GDM1 (cell line): Measurements from ENCODE around the gene TRPM4.
"Not testable (repeated sequence)": the region's sequence is repeated elsewhere in the genome, so short reads cannot be mapped to it uniquely, and the experiment has no call there.

Experiments
- DNase-seq: peaks from one replicate; lab custom pipeline; 2025; lab: John Stamatoyannopoulos, UW

TRPM4 gene

DNA sequence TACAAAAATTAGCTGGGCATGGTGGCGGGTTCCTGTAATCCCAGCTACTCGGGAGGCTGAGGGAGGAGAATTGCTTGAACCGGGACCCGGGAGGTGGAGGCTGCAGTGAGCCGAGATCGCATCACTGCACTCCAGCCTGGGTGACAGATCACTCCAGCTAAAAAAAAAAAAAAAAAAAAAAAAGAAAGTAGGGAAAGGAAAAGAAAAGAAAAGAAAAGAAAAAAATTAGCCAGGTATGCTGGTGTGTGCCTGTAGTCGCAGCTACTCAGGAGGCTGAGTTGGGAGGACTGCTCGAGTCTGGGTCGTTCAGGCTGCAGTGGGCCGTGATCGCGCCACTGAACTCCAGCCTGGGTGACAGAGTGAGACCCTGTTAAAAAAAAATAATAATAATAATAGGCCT, 30.4 kb upstream of the TRPM4 start:
- DNase-seq, result not testable (repeated sequence)

DNA sequence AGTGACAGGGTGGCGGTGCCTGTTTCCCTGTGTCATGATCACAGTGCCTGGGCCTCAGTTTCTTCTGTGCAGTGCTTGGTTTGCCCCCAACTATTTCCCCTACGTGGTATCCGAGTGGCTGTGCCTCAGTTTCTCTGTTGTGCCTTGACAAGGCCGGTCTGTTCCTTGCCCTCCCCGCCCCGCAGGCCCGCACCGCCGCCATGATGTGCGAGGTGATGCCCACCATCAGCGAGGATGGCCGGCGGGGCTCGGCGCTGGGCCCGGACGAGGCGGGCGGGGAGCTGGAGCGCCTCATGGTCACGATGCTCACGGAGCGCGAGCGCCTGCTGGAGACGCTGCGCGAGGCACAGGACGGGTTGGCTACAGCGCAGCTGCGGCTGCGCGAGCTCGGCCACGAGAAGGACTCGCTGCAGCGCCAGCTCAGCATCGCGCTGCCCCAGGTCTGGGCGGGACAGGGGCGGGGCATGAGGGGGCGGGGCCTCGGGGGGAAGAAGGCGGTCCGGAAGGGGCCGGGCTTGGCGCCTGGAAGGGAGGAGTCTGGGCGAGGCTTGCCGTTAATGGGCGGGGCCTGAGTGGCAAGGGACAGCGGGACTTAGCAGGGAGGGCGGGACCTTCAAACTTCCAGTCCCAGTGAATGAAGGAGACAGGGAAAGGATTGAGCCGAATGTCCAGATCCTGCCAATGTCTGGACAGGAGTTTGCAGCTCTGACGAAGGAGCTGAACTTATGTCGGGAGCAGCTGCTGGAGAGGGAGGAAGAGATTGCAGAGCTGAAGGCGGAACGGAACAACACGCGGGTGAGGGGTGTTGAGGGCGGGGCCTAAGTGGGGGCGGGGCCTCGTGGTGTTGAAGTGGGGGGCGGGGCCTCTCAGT, 29.7 kb upstream of the TRPM4 start:
- peak; percentile 96 for DNase-seq

DNA sequence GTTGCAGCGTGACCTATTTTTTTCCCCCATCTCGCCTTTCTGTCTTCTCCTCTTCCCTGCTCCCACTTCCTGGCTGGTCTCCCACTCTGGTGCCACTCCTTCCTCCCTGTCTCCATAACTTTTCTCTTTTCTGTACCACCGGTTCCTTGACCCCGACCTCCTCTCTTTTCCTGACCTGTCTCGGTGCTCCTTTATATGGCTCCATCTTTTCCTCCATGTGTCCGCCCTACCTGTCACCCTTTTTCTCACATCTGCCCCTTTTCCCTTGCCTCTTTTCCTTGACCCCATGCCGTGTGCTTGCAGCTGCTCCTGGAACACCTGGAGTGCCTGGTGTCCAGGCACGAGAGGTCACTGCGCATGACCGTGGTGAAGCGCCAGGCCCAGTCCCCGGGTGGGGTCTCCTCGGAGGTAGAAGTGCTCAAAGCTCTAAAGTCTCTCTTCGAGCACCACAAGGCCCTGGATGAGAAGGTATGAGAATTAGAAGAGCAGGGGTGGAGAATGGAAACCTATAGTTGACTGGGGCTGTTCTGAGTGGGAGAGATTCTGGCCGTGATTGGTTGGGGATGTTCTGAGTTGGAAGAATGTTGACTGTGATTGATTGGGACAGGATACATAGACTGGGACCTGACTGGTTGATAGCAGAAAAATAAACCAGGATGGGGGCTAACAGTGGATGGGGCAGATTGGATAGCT, 28.9 kb upstream of the TRPM4 start:
- DNase-seq, result no peak

DNA sequence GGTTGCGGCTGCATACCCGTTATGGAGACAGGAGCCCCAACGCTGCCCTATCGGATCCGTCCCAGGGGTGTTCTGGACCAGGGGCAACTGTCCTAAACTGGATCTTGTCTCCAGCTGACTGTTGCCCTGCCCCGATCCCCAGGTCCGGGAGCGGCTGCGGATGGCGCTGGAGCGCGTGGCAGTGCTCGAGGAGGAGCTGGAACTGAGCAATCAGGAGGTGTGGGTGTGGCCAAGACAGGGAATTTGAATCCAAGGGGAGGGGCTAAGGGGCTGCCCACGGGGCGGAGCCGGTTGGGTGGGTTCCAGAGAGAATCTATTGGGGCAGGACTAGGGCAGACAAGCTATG, 28.4 kb upstream of the TRPM4 start:
- no peak for DNase-seq

DNA sequence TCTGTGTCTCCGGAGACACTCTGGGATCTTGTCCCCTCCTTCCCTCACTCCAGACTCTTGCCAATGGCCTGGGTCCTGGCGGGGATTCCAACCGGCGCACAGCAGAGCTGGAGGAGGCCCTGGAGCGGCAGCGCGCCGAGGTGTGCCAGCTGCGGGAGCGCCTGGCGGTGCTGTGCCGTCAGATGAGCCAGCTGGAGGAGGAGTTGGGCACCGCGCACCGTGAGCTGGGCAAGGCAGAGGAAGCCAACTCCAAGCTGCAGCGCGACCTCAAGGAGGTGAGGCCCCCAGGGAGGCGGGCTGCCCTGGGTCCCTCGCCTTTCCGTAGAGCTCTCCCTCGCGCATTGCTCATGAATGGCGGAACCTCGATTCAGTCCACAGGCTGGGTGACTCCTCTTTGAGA, 27.3 kb upstream of the TRPM4 start:
- no peak for DNase-seq

DNA sequence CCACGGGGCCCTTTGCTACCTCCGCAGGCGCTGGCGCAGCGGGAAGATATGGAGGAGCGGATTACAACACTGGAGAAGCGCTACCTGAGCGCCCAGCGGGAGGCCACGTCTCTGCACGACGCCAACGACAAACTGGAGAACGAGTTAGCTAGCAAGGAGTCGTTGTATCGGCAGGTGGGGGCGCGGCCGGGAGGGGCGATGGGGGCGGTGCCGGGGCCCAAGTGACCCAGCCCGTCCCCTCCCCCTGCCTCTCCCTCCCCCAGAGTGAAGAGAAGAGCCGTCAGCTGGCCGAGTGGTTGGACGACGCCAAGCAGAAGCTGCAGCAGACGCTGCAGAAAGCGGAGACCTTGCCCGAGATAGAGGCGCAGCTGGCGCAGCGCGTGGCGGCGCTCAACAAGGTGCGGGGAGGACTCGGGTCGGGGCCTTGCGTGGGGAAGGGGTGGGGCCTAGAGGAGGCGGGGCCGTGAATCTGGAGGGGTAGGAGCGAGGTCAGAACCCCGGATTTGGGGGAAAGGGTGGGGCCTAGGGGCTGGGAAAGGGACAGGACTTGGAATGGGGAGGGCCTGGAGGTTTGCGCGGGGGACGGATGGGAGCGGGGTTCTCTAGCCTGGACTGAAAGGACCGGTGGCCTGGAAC, 24.5 kb upstream of the TRPM4 start:
- DNase-seq, result no peak

DNA sequence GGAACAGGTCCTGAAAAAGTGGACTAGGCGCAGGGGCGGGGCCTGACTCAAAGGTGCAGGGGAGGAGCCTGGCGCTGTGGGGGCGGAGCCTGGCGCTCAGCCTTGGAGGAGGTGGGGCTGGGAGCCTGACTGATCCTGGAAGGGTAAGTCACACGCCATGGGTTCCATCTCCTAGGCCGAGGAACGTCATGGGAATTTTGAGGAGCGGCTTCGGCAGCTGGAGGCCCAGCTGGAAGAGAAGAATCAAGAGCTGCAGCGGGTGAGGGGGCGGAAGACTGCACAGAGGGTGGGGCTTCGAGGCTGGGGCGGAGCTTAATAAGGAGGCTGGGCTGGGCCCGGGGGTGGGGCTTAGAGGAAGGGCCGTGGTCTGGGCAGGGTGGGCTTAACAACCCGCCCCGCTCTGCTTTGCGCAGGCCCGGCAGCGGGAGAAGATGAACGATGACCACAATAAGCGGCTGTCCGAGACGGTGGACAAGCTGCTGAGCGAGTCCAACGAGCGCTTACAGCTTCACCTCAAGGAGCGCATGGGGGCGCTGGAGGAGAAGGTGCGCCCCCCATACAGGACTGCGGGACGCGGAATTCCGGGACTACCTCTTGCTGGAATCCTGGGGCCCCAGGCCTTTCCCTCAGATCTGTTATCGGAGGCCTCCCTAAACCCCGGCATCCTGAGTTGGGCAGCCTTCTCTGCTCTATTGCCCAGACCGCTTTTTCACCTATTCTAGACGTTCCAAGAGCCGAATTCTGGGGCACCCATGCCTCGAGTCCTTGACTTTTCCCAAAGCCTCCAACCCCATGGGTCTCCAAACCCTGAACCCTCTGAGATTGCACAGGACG, 23.8 kb upstream of the TRPM4 start:
- DNase-seq, result no peak

DNA sequence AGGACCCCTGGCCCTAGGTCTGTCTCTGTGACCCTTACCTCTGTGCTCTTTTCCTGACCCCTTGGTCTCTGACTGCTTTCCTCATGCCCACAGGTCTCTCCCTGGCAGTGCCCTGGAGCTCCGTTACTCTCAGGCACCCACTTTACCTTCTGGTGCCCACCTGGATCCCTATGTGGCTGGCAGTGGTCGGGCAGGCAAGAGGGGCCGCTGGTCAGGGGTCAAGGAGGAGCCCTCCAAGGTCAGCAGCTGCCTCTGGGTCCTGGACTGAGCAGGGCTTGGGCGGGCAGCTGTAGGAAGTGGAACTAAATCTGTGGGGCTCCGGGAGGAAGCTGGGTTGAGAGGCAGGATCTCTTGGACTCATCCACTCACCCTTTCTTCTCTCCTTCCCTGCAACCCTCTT, 21.9 kb upstream of the TRPM4 start:
- no peak for DNase-seq

DNA sequence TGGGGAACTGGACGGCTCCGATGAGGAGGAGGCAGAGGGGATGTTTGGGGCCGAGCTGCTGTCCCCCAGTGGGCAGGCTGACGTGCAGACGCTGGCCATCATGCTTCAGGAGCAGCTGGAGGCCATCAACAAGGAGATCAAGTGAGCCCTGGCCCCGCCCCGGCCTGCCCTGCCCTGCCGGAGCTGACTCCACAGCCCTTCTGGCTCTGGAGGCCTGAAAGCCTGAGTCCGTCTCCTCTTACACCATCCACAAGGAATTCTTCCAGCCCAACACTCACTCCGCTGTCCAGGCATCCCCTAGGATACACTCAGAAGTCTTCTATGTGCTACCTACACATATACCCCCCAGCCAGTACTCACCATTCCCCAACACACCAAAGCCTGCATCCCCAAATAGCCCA, 20.8 kb upstream of the TRPM4 start:
- no peak for DNase-seq

DNA sequence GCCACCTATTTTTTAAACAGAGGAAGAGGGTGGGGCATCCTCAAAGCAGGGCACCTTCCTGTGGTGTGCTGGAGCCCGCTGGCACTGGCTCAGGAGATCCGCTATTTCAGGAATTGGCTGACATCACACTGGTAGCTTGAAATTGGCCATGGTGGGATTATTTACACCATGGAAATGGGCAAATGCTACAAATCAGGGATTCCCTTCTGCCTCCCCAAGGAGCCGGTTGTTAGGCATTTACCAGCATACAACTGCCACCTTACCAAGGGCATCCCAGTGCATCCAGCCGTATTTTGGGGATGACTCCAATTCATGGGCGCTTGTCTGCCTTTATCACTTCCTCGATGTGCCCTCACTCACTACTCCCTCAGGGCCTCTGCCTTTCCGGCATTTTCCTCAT, 16.6 kb upstream of the TRPM4 start:
- DNase-seq, result no peak

DNA sequence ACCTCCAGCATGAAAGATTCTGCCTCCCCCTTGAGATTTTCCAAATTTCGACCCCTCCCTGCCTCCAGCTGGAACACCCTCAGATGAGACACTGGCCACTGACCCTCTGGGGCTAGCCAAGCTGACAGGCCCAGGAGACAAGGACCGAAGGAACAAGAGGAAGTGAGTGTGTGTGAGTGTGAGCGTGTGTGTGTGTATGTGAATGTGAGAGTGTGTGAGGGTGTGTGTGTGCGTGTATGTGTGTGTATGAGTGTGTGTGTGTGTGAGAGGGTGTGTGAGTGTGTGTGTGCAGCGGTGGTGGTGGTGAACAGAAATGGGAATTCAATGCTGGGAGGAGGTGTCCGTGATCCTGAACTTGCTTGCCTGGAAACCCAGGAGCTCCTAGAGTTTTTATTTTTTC, 16.2 kb upstream of the TRPM4 start:
- no peak for DNase-seq

DNA sequence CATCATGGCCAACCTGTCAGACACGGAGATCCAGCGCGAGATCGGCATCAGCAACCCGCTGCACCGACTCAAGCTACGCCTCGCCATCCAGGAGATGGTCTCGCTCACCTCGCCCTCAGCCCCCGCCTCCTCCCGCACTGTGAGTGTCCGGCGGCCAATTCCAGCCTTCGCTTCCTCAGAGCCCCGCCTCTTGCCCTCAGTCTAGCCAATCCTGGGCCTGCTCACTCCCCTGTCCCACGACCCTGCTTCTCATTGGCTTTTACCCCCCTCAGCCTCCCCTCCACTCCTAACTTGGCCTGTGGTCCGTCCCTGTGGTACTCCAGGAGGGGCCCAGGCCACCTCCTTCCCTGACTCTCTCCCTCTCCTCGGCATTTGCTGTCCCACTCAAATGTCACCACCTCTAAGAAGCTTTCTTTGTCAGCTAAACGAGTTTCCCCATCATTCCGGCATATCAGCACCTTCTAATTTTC, 14.7 kb upstream of the TRPM4 start:
- peak; percentile 84 for DNase-seq

DNA sequence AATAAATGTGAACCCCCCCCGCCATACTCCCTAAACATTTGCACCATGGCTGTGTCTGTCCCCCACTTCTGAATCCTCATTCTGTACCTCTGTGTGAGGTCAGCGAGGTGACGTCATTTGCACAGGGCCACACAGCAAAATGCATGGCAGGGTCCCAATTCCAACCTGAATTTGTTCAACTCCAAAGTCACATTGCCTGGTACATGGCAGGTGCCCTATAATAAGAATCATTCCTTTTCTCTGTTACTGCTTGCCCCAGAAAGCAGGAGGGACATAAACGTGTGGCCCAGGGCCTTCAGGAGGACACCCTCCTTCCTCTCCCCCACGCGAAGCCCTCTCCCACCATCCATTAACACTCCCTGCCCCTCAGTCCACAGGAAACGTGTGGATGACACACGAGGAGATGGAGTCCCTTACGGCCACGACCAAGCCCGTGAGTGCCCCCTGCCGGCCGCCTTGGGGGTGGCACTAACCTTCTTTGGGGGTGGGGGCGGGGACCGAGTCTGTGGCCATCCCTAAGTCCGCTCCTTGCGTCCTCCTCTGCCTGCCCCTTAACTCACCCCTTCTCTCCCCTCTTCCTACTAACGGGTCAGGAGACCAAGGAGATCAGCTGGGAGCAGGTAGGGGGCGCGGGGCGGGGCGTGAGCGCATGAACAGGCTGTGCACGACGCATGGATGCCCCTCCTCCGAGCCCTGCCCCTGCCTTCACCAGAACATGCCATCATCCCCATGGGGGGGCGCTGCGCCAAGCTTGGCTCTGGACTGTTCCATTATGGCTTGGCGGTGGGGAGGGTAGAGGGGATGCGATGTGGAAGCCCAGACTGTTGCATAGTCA, 11.8 kb upstream of the TRPM4 start:
- peak; percentile 76 for DNase-seq

DNA sequence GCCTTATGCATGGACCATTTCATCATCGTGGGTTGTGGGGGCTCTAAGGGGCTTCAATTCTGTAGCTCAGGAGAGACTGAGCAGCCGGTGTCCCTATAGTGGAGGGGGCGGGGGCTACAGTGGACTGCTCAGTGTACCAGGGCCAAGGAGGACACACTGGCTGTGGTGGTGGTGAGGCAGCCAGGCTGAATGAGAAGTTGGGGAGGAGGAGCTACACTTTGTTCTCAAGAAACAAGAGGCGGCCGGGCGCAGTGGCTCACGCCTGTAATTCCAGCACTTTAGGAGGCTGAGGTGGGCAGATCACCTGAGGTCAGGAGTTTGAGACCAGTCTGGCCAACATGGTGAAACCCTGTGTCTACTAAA, 11.2 kb upstream of the TRPM4 start:
- DNase-seq, result not testable (repeated sequence)

DNA sequence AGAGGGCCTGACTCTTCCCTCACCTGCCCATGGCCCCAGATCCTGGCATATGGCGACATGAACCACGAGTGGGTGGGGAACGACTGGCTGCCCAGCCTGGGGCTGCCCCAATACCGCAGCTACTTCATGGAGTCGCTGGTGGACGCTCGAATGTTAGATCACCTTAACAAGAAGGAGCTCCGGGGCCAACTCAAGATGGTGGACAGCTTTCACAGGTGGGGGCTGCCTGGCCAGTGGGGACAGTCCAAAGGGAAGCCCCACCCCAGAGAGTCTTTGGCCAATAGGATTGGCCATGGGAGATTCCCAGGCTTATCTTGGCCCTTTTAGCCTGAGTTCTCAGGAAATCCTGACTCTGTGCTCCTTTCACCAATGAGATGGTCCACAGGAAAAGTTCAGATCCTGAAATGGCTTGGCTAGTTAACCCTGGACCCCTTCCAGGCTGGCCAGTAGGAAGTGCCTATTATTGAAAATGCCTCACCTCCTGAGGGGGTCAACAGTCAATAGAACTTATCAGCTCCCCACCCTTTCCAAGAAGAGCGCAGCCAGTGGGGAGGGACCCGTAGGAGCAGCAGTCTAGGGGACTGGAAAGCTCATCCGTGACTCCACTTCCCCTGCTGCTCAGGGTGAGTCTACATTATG, 9.4 kb upstream of the TRPM4 start:
- DNase-seq, result no peak

DNA sequence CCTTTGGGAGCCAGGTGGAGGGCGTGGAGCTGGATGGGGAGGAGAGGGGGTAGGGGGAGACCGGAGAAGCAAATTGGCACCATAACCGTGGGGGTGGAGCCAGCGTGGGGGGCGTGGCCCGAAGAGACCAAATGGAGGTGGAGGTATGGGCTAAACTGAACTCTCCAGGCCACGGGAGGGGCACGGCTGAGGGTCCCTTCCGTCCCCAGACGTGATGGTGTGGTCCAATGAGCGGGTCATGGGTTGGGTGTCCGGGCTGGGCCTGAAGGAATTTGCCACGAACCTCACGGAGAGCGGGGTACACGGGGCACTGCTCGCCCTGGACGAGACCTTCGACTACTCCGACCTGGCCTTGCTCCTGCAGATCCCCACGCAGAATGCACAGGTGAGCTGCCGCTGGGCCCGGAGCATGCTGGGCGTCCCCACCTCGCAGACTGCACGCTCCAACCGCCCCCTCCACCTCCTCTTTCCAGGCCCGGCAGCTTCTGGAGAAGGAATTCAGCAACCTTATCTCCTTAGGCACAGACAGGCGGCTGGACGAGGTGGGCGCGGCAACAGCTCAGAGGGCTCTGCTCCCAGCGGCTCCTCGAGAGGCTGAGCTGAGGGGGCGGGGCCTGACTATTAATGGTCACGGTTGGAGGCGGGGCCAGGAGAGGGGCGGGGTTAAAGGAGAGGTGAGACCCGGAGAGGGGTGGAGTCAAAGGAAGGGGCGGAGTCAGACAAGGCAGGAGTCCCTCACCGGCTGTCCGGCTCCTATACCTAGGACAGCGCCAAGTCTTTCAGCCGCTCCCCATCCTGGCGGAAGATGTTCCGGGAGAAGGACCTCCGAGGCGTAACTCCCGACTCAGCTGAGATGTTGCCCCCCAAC, 8.6 kb upstream of the TRPM4 start:
- DNase-seq, result peak; percentile 87

DNA sequence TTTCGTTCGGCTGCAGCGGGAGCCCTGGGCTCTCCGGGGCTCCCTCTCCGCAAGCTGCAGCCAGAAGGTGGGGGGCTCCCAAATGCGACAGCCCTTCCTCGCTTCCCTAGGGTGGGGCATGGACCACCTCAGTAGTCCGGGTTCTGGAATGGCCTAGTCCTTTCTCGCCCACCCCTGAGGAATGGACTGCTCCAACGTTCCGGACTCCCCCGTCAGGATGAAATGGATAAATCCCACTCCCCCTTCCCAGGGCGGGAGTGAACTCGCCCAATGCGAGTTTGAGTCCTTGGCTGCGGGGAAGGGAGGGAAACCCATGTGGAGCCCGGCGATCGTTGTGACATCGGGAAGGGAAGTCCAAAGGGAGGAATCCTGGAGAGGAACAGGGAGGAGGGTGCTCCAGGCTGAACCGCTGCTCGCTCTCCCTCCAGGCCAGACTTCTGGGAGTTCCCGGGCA, 7.9 kb upstream of the TRPM4 start:
- peak; percentile 43 for DNase-seq

DNA sequence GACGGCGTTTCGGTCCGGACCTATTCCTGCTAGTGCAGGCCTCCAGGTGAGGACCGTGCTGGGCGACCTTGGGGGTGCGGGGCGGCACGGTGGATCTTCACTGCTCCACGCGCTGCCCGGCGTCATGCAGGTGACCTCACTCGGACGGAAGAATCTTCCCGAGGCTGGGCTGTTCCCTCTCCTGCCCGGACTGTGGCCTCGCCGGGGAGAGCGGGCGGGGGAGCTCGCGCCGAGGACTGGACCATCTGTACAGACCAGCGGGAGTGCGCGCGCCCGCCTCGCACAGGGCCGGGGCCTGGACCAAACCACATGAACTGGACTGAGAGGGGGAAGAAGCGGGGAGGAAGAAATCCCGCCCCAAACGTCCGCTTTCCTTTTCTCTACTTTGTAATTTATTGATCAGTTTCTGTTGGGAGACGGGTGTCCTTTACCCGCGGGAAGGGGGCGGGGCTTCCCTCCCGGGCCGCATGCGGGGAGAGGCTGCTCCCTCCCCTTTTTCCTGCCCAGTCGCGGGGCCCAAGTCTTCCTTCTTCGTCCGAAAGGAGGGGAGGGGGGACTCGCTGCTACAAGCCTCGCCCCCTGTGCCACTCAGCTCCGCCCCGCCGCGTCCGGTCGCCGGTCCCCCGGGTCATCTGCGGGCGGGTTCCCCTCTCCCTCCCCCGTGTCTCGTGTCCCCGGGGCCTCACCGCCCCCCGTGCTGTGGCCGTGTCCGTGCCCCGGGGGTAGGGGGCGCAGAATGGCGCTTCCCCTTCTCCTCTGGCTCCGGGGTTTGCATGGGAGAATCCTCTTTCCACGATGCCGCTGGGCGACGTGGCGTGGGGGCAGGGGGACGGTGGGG, 7.3 kb upstream of the TRPM4 start:
- DNase-seq, result peak; percentile 79

DNA sequence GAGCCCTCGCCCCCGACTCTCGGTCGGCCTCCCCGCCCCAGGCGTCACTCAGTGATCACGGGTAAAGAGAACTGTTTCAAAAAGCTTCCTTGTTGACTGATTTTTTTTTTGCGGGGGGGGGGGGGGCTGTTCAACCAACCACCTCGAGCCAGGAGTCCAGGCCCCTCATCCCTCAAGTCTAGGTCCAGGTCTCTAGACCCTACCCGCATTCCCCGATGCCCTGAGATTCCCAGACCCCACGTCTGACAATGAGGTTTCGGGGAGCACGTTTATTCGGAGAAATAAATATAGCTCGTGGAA, 6.7 kb upstream of the TRPM4 start:
- DNase-seq, result no peak
